SK-N-SH treated with all-trans-retinoic acid at 6 μM for 48 hours (cell line): ENCODE results near the gene AFAP1.

Experiments
- ATAC-seq: fragments of 200-7000 bp; cut with Tn5 transposase; 3 replicates; pipeline ENCODE4 v1.9.1; 2020; ENCODE audit warnings: mild to moderate bottlenecking, moderate library complexity
- ARNTL ChIP-seq: fragments of 450-650 bp; formaldehyde crosslinking; IDR thresholded peaks from 2 replicates; pipeline ENCODE4 v1.5.0; 2020; ENCODE audit warnings: low read depth, mild to moderate bottlenecking, moderate library complexity, borderline replicate concordance
- BACH2 ChIP-seq: fragments of 250-450 bp; sonication (Bioruptor Pico); IDR thresholded peaks from 2 replicates; pipeline ENCODE4 v1.9.0; 2021; ENCODE audit warnings: mild to moderate bottlenecking, borderline replicate concordance
- CREB5 ChIP-seq: fragments of 250-450 bp; sonication (Bioruptor Pico); IDR thresholded peaks from 2 replicates; pipeline ENCODE4 v1.5.1; 2020; ENCODE audit warnings: low read depth, mild to moderate bottlenecking, moderate library complexity
- CSDC2 ChIP-seq: fragments of 250-450 bp; sonication (Bioruptor Pico); IDR thresholded peaks from 2 replicates; pipeline ENCODE4 v1.5.0; 2020; ENCODE audit warnings: mild to moderate bottlenecking, moderate library complexity
- CSRNP3 ChIP-seq: fragments of 250-450 bp; sonication (Bioruptor Pico); IDR thresholded peaks from 2 replicates; pipeline ENCODE4 v1.5.1; 2021; ENCODE audit warnings: mild to moderate bottlenecking, moderate library complexity
- ESRRG ChIP-seq: fragments of 250-450 bp; sonication (Bioruptor Pico); IDR thresholded peaks from 2 replicates; pipeline ENCODE4 v1.6.1; 2021; ENCODE audit warnings: mild to moderate bottlenecking
- GLIS3 ChIP-seq: fragments of 250-450 bp; sonication (Bioruptor Pico); IDR thresholded peaks from 2 replicates; pipeline ENCODE4 v1.5.0; 2020; ENCODE audit warnings: mild to moderate bottlenecking, moderate library complexity
- ISL1 ChIP-seq: fragments of 250-450 bp; sonication (Bioruptor Pico); IDR thresholded peaks from 2 replicates; pipeline ENCODE4 v2.1.2; 2022; ENCODE audit warnings: mild to moderate bottlenecking, moderate library complexity
- OSR1 ChIP-seq: fragments of 250-450 bp; sonication (Bioruptor Pico); IDR thresholded peaks from 2 replicates; pipeline ENCODE4 v1.8.0; 2022; ENCODE audit warnings: moderate library complexity, mild to moderate bottlenecking, inconsistent platforms
- PATZ1 ChIP-seq: fragments of 250-450 bp; sonication (Bioruptor Pico); IDR thresholded peaks from 2 replicates; pipeline ENCODE4 v1.8.0; 2020; ENCODE audit warnings: mild to moderate bottlenecking, moderate library complexity, borderline replicate concordance
- POU6F1 ChIP-seq: fragments of 250-450 bp; sonication (Bioruptor Pico); IDR thresholded peaks from 2 replicates; pipeline ENCODE4 v1.8.0; 2021; ENCODE audit warnings: low read depth, mild to moderate bottlenecking, moderate library complexity, borderline replicate concordance
- PPARA ChIP-seq: fragments of 250-450 bp; sonication (Bioruptor Pico); IDR thresholded peaks from 2 replicates; pipeline ENCODE4 v1.5.0; 2020; ENCODE audit warnings: mild to moderate bottlenecking, borderline replicate concordance
- SNAI2 ChIP-seq: fragments of 250-450 bp; sonication (Bioruptor Pico); IDR thresholded peaks from 2 replicates; pipeline ENCODE4 v1.5.0; 2020; ENCODE audit warnings: mild to moderate bottlenecking, moderate library complexity
- TCF4 ChIP-seq: fragments of 250-450 bp; sonication (Bioruptor Pico); IDR thresholded peaks from 2 replicates; pipeline ENCODE4 v1.8.0; 2021; ENCODE audit warnings: mild to moderate bottlenecking, moderate library complexity, borderline replicate concordance
- TOX ChIP-seq: fragments of 250-450 bp; sonication (Bioruptor Pico); IDR thresholded peaks from 2 replicates; pipeline ENCODE4 v1.8.0; 2021; ENCODE audit warnings: mild to moderate bottlenecking, moderate library complexity, borderline replicate concordance
- TSHZ2 ChIP-seq: fragments of 250-450 bp; sonication (Bioruptor Pico); IDR thresholded peaks from 2 replicates; pipeline ENCODE4 v1.5.0; 2020; ENCODE audit warnings: mild to moderate bottlenecking, moderate library complexity
- ZFP3 ChIP-seq: fragments of 250-450 bp; sonication (Bioruptor Pico); IDR thresholded peaks from 2 replicates; pipeline ENCODE4 v1.5.0; 2020; ENCODE audit warnings: mild to moderate bottlenecking, moderate library complexity
- ZFP30 ChIP-seq: fragments of 450-650 bp; formaldehyde crosslinking; IDR thresholded peaks from 2 replicates; pipeline ENCODE4 v1.5.0; 2022; ENCODE audit warnings: mild to moderate bottlenecking, moderate library complexity
- ZNF70 ChIP-seq: fragments of 450-650 bp; formaldehyde crosslinking; IDR thresholded peaks from 2 replicates; pipeline ENCODE4 v1.5.0; 2020; ENCODE audit warnings: mild to moderate bottlenecking, moderate library complexity
- ZNF8 ChIP-seq: fragments of 450-650 bp; formaldehyde crosslinking; IDR thresholded peaks from 2 replicates; pipeline ENCODE4 v1.5.0; 2020; ENCODE audit warnings: mild to moderate bottlenecking, moderate library complexity

The AFAP1 gene

GRCh38 chr4:7733801-7734650 lies 205.6 kb downstream of the AFAP1 start (continued):
- no peak for TF ChIP-seq OSR1
- TF ChIP-seq ZFP3 (CRISPR knock-in tag) = no peak
- TF ChIP-seq CSRNP3 (CRISPR knock-in tag) = no peak

GRCh38 chr4:7733201-7733600 lies 206.5 kb downstream of the AFAP1 start:
- ATAC-seq = no peak
- TF ChIP-seq TCF4 (CRISPR knock-in tag) = no peak
- no peak for TF ChIP-seq ZFP3 (CRISPR knock-in tag)
- TF ChIP-seq POU6F1 (CRISPR knock-in tag) = no peak
- no peak for TF ChIP-seq ARNTL (CRISPR knock-in tag)
- TF ChIP-seq CSRNP3 (CRISPR knock-in tag) = no peak
- no peak for TF ChIP-seq BACH2 (CRISPR knock-in tag)
- TF ChIP-seq ZNF8 (CRISPR knock-in tag) = no peak
- TF ChIP-seq CREB5 (CRISPR knock-in tag) = no peak
- TF ChIP-seq ESRRG (CRISPR knock-in tag) = no peak
- no peak for TF ChIP-seq GLIS3 (CRISPR knock-in tag)
- no peak for TF ChIP-seq ZNF70 (CRISPR knock-in tag)
- TF ChIP-seq TOX (CRISPR knock-in tag) = no peak
- TF ChIP-seq ISL1 (CRISPR knock-in tag) = no peak
- no peak for TF ChIP-seq CSDC2 (CRISPR knock-in tag)
- no peak for TF ChIP-seq TSHZ2
- TF ChIP-seq ZFP30 = no peak
- TF ChIP-seq PATZ1 (CRISPR knock-in tag) = no peak
- no peak for TF ChIP-seq PPARA (CRISPR knock-in tag)
- no peak for TF ChIP-seq SNAI2
